Neural progenitor cell (in vitro differentiated cells): ENCODE measurements around the gene IRGC. TPM values are rescaled to one million over a fixed set of nuclear protein-coding genes. Genes with fewer than 3 reads are reported as not detected.

Experiments used
- DNase-seq: peaks from one replicate; pipeline ENCODE4 v3.0.0-alpha.2; 2016; ENCODE audit warnings: low spot score
- H2AFZ ChIP-seq: fragments of 200-600 bp; sonication (generic); replicated peaks from 2 replicates; pipeline ENCODE4 v1.6.1; 2016; ENCODE audit warnings: antibody characterized with exemption
- H3F3A ChIP-seq: fragments of 200-600 bp; sonication (generic); 2 replicates; pipeline ENCODE4 v1.6.1; 2016; ENCODE audit warnings: antibody characterized with exemption, low read depth
- H3K27ac ChIP-seq: fragments of 200-600 bp; sonication (generic); 2 replicates; pipeline ENCODE4 v1.5.1; 2016; ENCODE audit warnings: mild to moderate bottlenecking
- H3K27me3 ChIP-seq: fragments of 200-600 bp; sonication (generic); 2 replicates; pipeline ENCODE4 v1.6.1; 2016; ENCODE audit warnings: mild to moderate bottlenecking, moderate library complexity
- H3K36me3 ChIP-seq: fragments of 200-600 bp; sonication (generic); 2 replicates; pipeline ENCODE4 v1.5.1; 2016
- H3K4me1 ChIP-seq: fragments of 200-600 bp; sonication (generic); 2 replicates; pipeline ENCODE4 v1.6.1; 2016; ENCODE audit warnings: mixed run types
- H3K4me2 ChIP-seq: fragments of 200-600 bp; sonication (generic); 2 replicates; pipeline ENCODE4 v1.6.1; 2016
- H3K4me3 ChIP-seq: fragments of 200-600 bp; sonication (generic); 2 replicates; pipeline ENCODE4 v1.5.1; 2016
- H3K79me2 ChIP-seq: fragments of 200-600 bp; sonication (generic); 2 replicates; pipeline ENCODE4 v1.6.1; 2016; ENCODE audit warnings: low read depth
- H3K9ac ChIP-seq: fragments of 200-600 bp; sonication (generic); 2 replicates; pipeline ENCODE4 v1.6.1; 2016
- H3K9me3 ChIP-seq: fragments of 200-600 bp; sonication (generic); 2 replicates; pipeline ENCODE4 v1.5.1; 2016; ENCODE audit warnings: low read depth
- H4K20me1 ChIP-seq: fragments of 200-600 bp; sonication (generic); 2 replicates; pipeline ENCODE4 v1.6.1; 2016; ENCODE audit warnings: low read depth
- H3K27ac Mint-ChIP-seq: 3 replicates; pipeline ENCODE4 v1.8.0; 2021; ENCODE audit warnings: mixed read lengths
- H3K27me3 Mint-ChIP-seq: 2 replicates; pipeline ENCODE4 v1.8.0; 2022; ENCODE audit warnings: low read depth, mild to moderate bottlenecking, inconsistent platforms, moderate library complexity, mixed read lengths; ENCODE audit not compliant: insufficient read depth
- H3K36me3 Mint-ChIP-seq: 3 replicates; pipeline ENCODE4 v1.8.0; 2021; ENCODE audit warnings: mixed read lengths
- H3K4me1 Mint-ChIP-seq: 3 replicates; pipeline ENCODE4 v1.8.0; 2021; ENCODE audit warnings: mixed read lengths
- H3K4me3 Mint-ChIP-seq: 3 replicates; pipeline ENCODE4 v1.8.0; 2021; ENCODE audit warnings: mild to moderate bottlenecking, moderate library complexity, mixed read lengths
- H3K9me3 Mint-ChIP-seq: 3 replicates; pipeline ENCODE4 v1.8.0; 2020; ENCODE audit warnings: mixed read lengths
- CTCF ChIP-seq: fragments of 200-600 bp; sonication (generic); IDR thresholded peaks from 2 replicates; pipeline ENCODE4 v1.5.1; 2017; ENCODE audit warnings: antibody characterized with exemption, mild to moderate bottlenecking
- EZH2 ChIP-seq: fragments of 200-600 bp; sonication (generic); IDR thresholded peaks from 2 replicates; pipeline ENCODE4 v1.6.1; 2017; ENCODE audit warnings: antibody characterized with exemption, mild to moderate bottlenecking, moderate library complexity
- EZH2phosphoT487 ChIP-seq: fragments of 200-600 bp; sonication (generic); IDR thresholded peaks from 2 replicates; pipeline ENCODE4 v1.6.1; 2017; ENCODE audit warnings: antibody characterized with exemption
- total RNA-seq: library from RNA; depleted of rRNA; stranded (reverse); fragments of >200 nt; gene quantifications from 2 replicates; pipeline ENCODE4 v1.2.3, GENCODE V29; 2015; ENCODE audit warnings: low replicate concordance

Gene IRGC
- total RNA-seq, 1 donor from 2014 or later: not detected

GRCh38 chr19:43731346-43731745 lies 15.5 kb downstream of the IRGC start:
- Histone ChIP-seq H3K27ac (no peak overlapping the region), H3K4me3 (no peak overlapping the region), H3K27me3 (no peaks in the 10 kb centered on the region), H3K79me2 (no peaks in the 10 kb centered on the region), H3K36me3 (no peaks in the 10 kb centered on the region), H3K9me3 (no peaks in the 10 kb centered on the region), H3K4me2 (no peak overlapping the region), H3F3A (no peaks in the 10 kb centered on the region), H3K9ac (no peak overlapping the region), H3K4me1 (no peaks in the 10 kb centered on the region), H2AFZ (no peak overlapping the region), H4K20me1 (no peaks in the 10 kb centered on the region)
- Mint-ChIP-seq H3K9me3 (no peaks in the 10 kb centered on the region), H3K36me3 (peaks cover 42% of the 10 kb centered on the region), H3K4me1 (peaks cover 10% of the 10 kb centered on the region), H3K27ac (no peak overlapping the region), H3K4me3 (no peak overlapping the region), H3K27me3 (peaks cover 5% of the 10 kb centered on the region)
- TF ChIP-seq EZH2phosphoT487 (no peak), EZH2 (no peak), CTCF (no peak)
- DNase-seq: no peak

- Mint-ChIP-seq H3K9me3 (no peaks in the 10 kb centered on the region), H3K27ac (no peak overlapping the region), H3K4me3 (no peak overlapping the region), H3K27me3 (peaks cover 5% of the 10 kb centered on the region), H3K4me1 (peaks cover 10% of the 10 kb centered on the region), H3K36me3 (peaks cover 47% of the 10 kb centered on the region)
- no peak for DNase-seq
- Histone ChIP-seq H3K4me2 (no peak overlapping the region), H3K36me3 (no peaks in the 10 kb centered on the region), H2AFZ (no peak overlapping the region), H4K20me1 (no peaks in the 10 kb centered on the region), H3K4me3 (no peak overlapping the region), H3K9me3 (no peaks in the 10 kb centered on the region), H3K27me3 (no peaks in the 10 kb centered on the region), H3K27ac (no peak overlapping the region), H3K4me1 (no peaks in the 10 kb centered on the region), H3K9ac (no peak overlapping the region), H3K79me2 (no peaks in the 10 kb centered on the region), H3F3A (no peaks in the 10 kb centered on the region)
- TF ChIP-seq EZH2 (no peak), CTCF (no peak), EZH2phosphoT487 (no peak)
Observed at GRCh38 chr19:43731846-43732245, 16.0 kb downstream of the IRGC start.

GRCh38 chr19:43735013-43735412 lies 19.1 kb downstream of the IRGC start:
- no peak overlapping the region for H3K27ac Mint-ChIP-seq
- H3K36me3 Mint-ChIP-seq: peaks cover 41% of the 10 kb centered on the region
- H3K79me2 ChIP-seq: no peaks in the 10 kb centered on the region
- H3K27me3 ChIP-seq: no peaks in the 10 kb centered on the region
- H3K9me3 ChIP-seq: no peaks in the 10 kb centered on the region
- H3K27ac ChIP-seq: no peak overlapping the region
- H4K20me1 ChIP-seq: no peaks in the 10 kb centered on the region
- H3K4me1 ChIP-seq: no peaks in the 10 kb centered on the region
- peaks cover 3% of the 10 kb centered on the region for H3K4me1 Mint-ChIP-seq
- no peak overlapping the region for H3K9ac ChIP-seq
- peaks cover 2% of the 10 kb centered on the region for H3K27me3 Mint-ChIP-seq
- DNase-seq: no peak
- no peaks in the 10 kb centered on the region for H3F3A ChIP-seq
- H3K4me3 ChIP-seq: no peak overlapping the region
- no peaks in the 10 kb centered on the region for H3K9me3 Mint-ChIP-seq
- no peaks in the 10 kb centered on the region for H3K36me3 ChIP-seq
- no peak overlapping the region for H3K4me2 ChIP-seq
- no peak for TF ChIP-seq EZH2phosphoT487
- no peak for TF ChIP-seq CTCF
- no peak for TF ChIP-seq EZH2
- no peak overlapping the region for H3K4me3 Mint-ChIP-seq
- no peak overlapping the region for H2AFZ ChIP-seq
